ENCODE measurements around the gene SLC6A17. TPM values are rescaled to one million over a fixed set of nuclear protein-coding genes. Genes with fewer than 3 reads are reported as not detected.

SLC6A17 gene
- polyA plus RNA-seq, 6 donors from 2014 or later, result not detected

DNA sequence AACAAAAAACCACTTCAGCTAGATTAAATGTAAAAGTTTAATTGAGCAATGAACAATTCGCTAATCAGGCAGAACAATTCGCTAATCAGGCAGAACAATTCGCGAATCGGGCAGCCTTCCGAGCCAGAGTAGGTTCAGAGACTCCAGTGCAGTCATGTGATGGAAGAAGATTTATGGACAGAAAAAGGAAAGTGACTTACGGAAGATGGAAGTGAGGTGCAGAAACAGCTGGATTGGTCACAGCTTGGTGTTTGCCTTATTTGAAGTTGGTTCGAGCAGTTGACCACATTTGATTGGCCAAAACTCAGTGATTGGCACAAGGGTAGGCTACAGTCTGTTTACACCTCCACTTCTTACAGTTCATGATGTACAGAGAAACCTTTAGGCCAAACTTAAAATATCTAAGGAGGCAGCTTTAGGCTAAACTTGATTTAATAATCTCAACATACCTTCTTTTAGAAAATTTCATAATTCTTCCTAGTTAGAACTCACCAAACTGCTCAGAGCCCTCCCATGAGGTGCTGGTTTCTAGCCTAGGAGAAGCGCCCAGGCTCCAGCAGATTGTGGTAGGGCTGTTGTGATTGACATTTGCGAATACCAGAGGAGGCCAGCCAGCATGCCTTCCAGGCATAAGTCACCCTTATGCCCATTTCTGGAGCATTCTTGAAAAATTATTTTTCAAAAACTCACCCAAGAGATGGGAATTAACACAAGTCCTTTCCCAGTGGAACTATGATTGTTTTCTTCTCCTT, 37.0 kb downstream of the SLC6A17 start:
- H3K27me3 Mint-ChIP-seq, result peaks cover 10 to 48% (median 34%) of the 10 kb centered on the region in 3 donors
- no peaks in the 10 kb centered on the region for H3K36me3 Mint-ChIP-seq
- H3K9me3 Mint-ChIP-seq, result no peaks in the 10 kb centered on the region
- DNase-seq (no peak), ATAC-seq (ENCODE audit: low read depth in 2 of 2) (no peak)
- no peak overlapping the region for H3K27ac Mint-ChIP-seq
- H3K4me3 Mint-ChIP-seq, result no peak overlapping the region
- H3K4me1 Mint-ChIP-seq, result no peaks in the 10 kb centered on the region

DNA sequence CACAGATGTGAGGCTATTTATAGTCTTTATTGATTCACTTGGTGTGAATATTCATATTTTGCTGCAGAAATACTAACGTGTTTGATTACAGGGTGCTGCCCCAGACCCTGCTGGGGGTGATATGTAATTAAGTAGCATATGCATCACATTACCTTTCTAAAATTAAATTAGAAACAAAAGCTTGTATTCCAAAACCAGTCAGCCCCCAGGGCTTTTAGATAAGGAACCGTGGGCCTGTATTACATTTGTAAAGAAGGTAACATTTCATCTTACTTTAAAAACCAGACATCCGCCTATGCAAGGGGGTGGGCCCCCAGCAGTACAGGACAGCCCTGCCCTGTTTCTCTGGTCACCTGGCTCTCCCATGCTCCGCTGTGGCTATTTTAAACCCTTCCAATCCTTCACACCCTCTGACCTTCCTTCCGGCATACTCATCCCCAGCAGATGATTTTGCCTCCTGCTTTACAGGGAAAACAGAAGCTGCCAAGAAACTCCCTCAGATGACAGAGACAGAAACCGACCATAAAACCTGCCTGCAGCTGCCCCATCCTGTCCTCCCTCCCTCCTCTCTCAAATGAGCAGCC, 37.8 kb downstream of the SLC6A17 start:
- Mint-ChIP-seq H3K27me3 (peaks cover 10 to 52% (median 34%) of the 10 kb centered on the region in 3 donors), H3K36me3 (no peaks in the 10 kb centered on the region), H3K9me3 (no peaks in the 10 kb centered on the region), H3K27ac (no peak overlapping the region), H3K4me3 (no peak overlapping the region), H3K4me1 (no peaks in the 10 kb centered on the region)
- no peak for ATAC-seq (ENCODE audit: low read depth in 2 of 2)
- DNase-seq, result no peak

DNA sequence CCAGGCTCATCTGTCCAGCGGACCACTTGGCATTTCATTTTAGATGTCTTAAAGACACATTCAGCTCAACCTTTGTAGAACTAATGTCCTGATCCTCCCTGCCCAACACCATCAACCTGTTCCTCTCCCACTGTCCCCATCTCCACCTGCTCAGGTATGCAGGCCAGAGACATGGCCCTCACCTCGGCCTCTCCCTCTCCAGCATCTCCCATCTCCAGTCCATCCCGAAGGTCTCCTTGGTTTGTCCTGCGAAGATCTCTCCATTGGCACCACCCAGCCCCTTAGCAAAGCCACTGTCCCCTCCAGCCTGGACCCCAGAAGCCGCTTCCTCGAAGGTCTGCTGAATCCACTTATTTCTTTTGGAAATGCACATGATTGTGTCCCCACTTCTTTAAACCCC, 38.9 kb downstream of the SLC6A17 start:
- peaks cover 10 to 52% (median 34%) of the 10 kb centered on the region in 3 donors for H3K27me3 Mint-ChIP-seq
- DNase-seq (no peak), ATAC-seq (ENCODE audit: low read depth in 2 of 2) (no peak)
- peak overlapping the region in 1 of 8 donors; percentile 1 for H3K4me3 Mint-ChIP-seq
- no peaks in the 10 kb centered on the region for H3K36me3 Mint-ChIP-seq
- H3K4me1 Mint-ChIP-seq, result no peaks in the 10 kb centered on the region
- no peaks in the 10 kb centered on the region for H3K9me3 Mint-ChIP-seq
- no peak overlapping the region for H3K27ac Mint-ChIP-seq

DNA sequence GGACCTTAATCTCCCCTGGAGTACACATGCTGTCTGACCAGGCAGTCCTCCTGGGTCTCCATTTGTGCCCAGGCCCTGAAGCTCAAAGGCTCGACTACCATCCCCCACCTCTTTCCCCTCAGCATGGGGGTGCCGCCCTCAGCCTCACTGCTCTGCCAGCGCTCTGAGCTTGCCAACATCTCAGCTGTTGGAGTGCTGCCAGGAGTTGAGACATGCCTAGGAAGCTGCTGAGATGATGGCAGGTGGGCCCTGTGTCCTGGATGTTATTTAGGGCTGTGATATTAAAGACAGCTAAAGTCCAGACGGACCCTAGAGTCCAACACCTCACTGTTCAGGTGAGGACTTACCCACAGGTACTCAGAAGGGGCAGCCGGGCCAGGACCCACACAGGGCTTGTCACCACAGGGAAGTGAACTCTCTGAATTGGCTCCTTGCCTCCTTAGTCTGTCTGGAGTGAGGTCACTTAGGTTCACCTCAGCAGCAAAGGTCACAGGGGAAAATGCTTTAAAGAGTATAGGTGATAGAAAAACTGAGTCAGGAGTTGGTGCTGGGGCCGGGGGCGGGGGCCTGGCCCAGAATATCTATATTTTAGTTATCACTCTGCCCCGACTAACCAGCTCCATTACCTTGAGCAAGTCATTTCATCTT, 40.1 kb downstream of the SLC6A17 start:
- Mint-ChIP-seq H3K4me3 (no peak overlapping the region), H3K9me3 (no peaks in the 10 kb centered on the region), H3K27ac (no peak overlapping the region), H3K36me3 (no peaks in the 10 kb centered on the region), H3K4me1 (no peaks in the 10 kb centered on the region), H3K27me3 (peaks cover 10 to 40% (median 26%) of the 10 kb centered on the region in 3 donors)
- DNase-seq (no peak), ATAC-seq (ENCODE audit: low read depth in 2 of 2) (no peak)

DNA sequence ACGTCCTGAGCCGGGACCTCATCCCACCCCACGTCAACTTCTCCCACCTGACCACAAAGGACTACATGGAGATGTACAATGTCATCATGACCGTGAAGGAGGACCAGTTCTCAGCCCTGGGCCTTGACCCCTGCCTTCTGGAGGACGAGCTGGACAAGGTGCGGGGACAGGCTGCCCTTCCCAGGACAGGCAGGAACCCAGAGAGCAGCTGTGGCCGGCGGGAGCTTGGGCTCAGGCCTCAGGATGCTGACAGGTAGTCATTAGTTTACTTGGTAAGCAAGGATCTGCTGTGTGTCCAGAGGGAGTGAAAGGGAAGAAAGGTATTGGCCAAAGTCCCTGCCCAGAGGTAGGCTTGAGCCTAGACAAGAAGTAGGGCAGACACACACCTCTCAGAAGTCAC, 42.2 kb downstream of the SLC6A17 start:
- no peak overlapping the region for H3K4me3 Mint-ChIP-seq
- H3K9me3 Mint-ChIP-seq, result no peaks in the 10 kb centered on the region

DNA sequence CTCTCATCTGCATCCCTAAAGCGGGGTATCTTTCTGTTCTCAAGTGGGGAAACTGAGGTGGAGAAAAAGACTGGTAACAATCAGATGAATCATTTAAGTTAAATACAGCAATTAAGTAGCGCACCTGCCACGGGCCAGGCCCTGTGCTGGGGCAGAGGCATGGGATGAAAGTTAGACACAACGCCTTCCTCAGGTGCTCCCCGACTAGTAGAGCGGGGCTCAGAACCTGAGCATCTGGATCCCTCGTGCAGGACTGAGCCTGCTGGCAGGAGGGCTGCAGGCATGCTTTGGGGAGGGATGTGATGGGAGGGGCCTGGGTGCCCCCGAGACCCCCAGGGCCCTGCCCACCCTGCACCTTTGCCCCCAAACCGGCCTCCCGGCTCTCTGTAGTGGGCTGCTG, 44.9 kb downstream of the SLC6A17 start:
- H3K9me3 Mint-ChIP-seq, result no peaks in the 10 kb centered on the region
- ATAC-seq (ENCODE audit: low read depth in 2 of 2), result no peak
- H3K27me3 Mint-ChIP-seq, result peaks cover 4 to 12% (median 8%) of the 10 kb centered on the region in 3 donors
- no peak overlapping the region for H3K4me3 Mint-ChIP-seq
- peaks cover 0 to 4% (median 0%) of the 10 kb centered on the region in 3 donors for H3K4me1 Mint-ChIP-seq
- peak overlapping the region in 2 of 6 donors; percentile 23 to 43 for H3K27ac Mint-ChIP-seq
- DNase-seq, result no peak
- H3K36me3 Mint-ChIP-seq, result no peaks in the 10 kb centered on the region

More for the DNA sequence above, 42.2 kb downstream of the SLC6A17 start:
- no peak for ATAC-seq (ENCODE audit: low read depth in 2 of 2)
- peaks cover 0 to 4% (median 0%) of the 10 kb centered on the region in 3 donors for H3K4me1 Mint-ChIP-seq
- no peak overlapping the region for H3K27ac Mint-ChIP-seq
- no peaks in the 10 kb centered on the region for H3K36me3 Mint-ChIP-seq
- peaks cover 10 to 30% (median 26%) of the 10 kb centered on the region in 3 donors for H3K27me3 Mint-ChIP-seq
- no peak for DNase-seq

DNA sequence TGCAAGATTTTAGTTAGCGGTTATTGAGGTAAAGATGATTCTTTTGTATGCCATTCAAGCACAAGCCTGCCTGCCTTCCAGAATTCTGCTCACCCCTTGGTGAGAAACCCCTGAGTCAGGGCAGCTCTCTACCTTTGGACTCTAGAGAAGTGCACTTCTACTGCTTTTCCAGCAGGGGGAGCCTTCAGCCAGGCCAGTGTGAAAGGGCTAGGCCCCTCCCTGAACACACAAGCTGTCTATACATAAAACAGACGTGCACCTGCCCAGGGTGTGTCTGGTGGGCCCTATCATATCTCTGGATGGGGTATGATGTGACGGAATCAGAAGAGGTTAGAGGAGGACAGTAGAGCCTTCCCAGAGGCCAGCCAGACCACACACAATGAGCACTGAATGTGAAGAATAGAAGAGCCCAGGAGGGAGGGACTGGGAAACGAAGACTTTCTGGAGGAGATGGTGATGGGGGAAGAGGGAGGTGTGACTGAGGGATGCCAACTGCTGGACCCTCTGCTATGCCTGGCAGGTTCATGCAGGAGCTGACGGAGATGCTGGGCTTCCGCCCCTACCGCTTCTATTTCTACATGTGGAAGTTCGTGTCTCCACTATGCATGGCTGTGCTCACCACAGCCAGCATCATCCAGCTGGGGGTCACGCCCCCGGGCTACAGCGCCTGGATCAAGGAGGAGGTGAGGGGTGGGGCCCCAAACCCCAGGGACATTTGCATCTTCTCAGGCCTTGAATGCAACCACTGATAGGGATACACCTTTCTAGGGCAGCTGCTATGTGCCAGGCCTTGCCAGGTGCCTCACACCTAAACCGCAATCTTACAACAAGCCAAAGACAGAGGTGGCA, 46.8 kb downstream of the SLC6A17 start:
- Mint-ChIP-seq H3K4me1 (peaks cover 0 to 4% (median 0%) of the 10 kb centered on the region in 3 donors), H3K27me3 (peaks cover 0 to 5% (median 0%) of the 10 kb centered on the region in 3 donors), H3K9me3 (no peaks in the 10 kb centered on the region), H3K4me3 (no peak overlapping the region), H3K36me3 (no peaks in the 10 kb centered on the region), H3K27ac (peak overlapping the region in 3 of 6 donors; percentile 0 to 30 (median 12))
- DNase-seq (peak; percentile 60), ATAC-seq (ENCODE audit: low read depth in 2 of 2) (peak; percentile 90 to 95)

DNA sequence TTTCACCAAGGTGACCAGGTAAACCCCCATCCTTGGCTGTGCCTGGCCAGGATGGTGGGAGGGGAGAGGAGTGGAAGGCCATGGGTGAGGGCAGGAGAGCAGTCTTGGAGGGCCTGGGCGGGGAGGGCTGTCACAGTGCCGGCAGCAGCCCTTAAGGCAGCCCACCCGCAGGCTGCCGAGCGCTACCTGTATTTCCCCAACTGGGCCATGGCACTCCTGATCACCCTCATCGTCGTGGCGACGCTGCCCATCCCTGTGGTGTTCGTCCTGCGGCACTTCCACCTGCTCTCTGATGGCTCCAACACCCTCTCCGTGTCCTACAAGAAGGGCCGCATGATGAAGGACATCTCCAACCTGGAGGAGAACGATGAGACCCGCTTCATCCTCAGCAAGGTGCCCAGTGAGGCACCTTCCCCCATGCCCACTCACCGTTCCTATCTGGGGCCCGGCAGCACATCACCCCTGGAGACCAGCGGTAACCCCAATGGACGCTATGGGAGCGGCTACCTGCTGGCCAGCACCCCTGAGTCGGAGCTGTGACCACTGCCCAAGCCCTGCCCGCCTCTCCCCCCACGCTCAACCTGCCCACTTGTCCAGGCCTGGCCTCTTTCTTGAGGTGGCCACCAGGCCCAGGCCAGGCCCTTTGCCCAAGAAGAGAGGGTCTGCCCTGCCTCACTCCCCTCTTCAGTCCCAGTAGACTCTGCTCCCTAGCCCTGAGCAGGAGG, 47.8 kb downstream of the SLC6A17 start:
- Mint-ChIP-seq H3K4me1 (peaks cover 0 to 5% (median 4%) of the 10 kb centered on the region in 3 donors), H3K36me3 (no peaks in the 10 kb centered on the region), H3K4me3 (no peak overlapping the region), H3K27me3 (no peaks in the 10 kb centered on the region), H3K27ac (no peak overlapping the region), H3K9me3 (no peaks in the 10 kb centered on the region)
- no peak for DNase-seq
- no peak for ATAC-seq (ENCODE audit: low read depth in 2 of 2)

DNA sequence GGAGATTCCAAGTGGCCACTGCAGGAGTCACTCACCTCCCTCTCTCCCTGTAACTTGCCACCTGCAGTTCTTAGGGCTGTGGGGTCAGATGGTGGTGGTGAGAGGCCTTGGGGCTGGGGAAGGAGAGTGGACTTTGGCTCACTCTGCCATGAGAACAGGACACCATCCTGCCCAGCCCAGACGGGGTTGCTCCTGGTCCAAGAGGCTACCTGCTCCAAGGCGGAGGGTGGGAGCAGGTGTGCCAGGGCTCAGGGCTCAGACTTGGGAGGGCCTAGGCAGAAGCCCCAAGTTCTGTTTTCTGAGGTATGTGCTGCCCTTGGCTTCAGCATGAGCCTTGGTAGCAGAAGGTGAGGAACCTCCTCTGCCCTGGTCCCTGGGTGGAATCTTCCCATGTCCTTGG, 48.5 kb downstream of the SLC6A17 start:
- H3K27ac Mint-ChIP-seq, result no peak overlapping the region
- no peaks in the 10 kb centered on the region for H3K36me3 Mint-ChIP-seq
- H3K27me3 Mint-ChIP-seq, result no peaks in the 10 kb centered on the region
- H3K4me1 Mint-ChIP-seq, result peaks cover 0 to 5% (median 4%) of the 10 kb centered on the region in 3 donors
- DNase-seq (no peak), ATAC-seq (ENCODE audit: low read depth in 2 of 2) (no peak)
- H3K4me3 Mint-ChIP-seq, result no peak overlapping the region
- H3K9me3 Mint-ChIP-seq, result no peaks in the 10 kb centered on the region

DNA sequence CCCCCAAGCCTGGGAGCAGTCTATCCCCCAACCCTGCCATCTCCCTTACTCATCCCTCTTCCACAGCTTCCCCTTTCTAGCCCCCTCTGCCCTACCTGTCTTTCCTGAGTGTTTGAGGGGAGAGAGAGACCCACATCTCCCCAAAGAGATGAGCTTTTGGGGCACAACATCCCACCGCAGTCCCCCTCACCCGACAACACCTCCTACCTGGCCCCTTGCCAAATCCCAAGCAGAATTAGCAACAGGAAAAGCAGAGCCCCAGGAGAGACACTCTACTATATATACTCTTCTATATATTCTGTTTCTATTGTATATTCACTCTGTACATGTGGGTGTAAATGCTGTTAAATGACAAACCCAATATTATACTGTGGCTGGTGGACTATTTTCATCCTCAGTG, 49.9 kb downstream of the SLC6A17 start:
- H3K9me3 Mint-ChIP-seq, result no peaks in the 10 kb centered on the region
- H3K27me3 Mint-ChIP-seq, result no peaks in the 10 kb centered on the region
- DNase-seq (no peak), ATAC-seq (ENCODE audit: low read depth in 2 of 2) (no peak)
- H3K4me1 Mint-ChIP-seq, result peaks cover 0 to 5% (median 4%) of the 10 kb centered on the region in 3 donors
- no peak overlapping the region for H3K4me3 Mint-ChIP-seq
- H3K27ac Mint-ChIP-seq, result peak overlapping the region in 1 of 6 donors; percentile 16
- H3K36me3 Mint-ChIP-seq, result no peaks in the 10 kb centered on the region

DNA sequence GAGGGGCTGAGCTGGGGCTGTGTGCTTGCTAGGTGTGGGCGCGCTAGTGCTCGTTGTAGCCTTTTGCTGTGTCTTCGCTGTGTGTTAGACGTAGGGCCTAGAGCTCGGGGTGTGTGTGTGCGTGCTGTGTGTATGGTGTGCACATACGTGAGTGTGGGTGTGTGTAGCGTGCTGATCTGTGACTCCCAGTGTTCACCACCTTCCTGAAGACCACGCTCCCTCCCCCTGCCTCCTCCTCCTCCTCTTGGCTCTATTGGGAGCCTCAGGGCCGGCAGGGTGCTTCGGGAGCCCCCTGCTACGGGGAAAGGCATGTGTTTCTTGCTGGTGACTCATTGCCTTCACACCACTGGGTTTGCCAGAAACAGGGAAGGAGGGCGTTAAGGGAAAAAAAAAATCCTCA, 50.4 kb downstream of the SLC6A17 start:
- H3K4me1 Mint-ChIP-seq, result peaks cover 0 to 5% (median 4%) of the 10 kb centered on the region in 3 donors
- no peak overlapping the region for H3K4me3 Mint-ChIP-seq
- DNase-seq, result no peak
- H3K27ac Mint-ChIP-seq, result no peak overlapping the region
- no peaks in the 10 kb centered on the region for H3K9me3 Mint-ChIP-seq
- no peak for ATAC-seq (ENCODE audit: low read depth in 2 of 2)
- H3K27me3 Mint-ChIP-seq, result no peaks in the 10 kb centered on the region
- no peaks in the 10 kb centered on the region for H3K36me3 Mint-ChIP-seq

DNA sequence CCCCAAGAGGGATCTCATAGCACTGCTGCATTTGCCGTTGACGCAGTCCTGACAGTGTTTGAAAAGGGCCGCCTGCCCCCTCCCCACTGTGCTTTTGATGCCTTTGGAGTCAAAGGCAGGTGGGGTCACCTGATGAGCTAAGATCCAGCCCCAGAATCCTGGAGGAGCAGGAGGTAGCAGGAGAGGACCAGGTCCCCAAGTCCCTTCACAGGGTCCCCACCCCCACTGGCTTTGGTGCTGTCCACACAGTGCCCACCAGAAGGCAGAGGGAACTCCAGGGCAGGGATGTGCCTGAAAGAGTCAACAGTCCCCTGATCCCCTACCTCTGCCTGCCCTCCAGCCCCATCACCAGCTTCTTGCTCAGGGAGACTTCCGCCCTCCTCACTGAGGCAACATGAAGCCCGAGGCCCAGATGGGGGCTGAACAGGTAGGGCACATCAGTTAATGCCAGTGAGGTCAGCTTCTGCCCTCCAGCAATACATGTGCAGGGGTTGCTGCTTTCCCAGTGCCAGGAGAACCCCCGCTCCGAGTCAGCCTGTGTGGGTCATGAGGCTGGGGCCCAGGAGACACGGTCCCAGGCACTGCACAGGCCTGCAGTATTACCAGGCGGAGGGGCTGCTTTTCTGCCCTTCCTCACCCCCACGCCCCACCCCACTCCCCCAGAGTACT, 51.0 kb downstream of the SLC6A17 start:
- H3K4me3 Mint-ChIP-seq, result no peak overlapping the region
- H3K27me3 Mint-ChIP-seq, result no peaks in the 10 kb centered on the region
- H3K9me3 Mint-ChIP-seq, result no peaks in the 10 kb centered on the region
- peaks cover 0 to 5% (median 4%) of the 10 kb centered on the region in 3 donors for H3K4me1 Mint-ChIP-seq
- ATAC-seq (ENCODE audit: low read depth in 2 of 2) (no peak), DNase-seq (no peak)
- no peak overlapping the region for H3K27ac Mint-ChIP-seq
- H3K36me3 Mint-ChIP-seq, result no peaks in the 10 kb centered on the region

Data from naive B cell (primary cell).